H9 (cell line): ENCODE results near the gene EXOC3. TPM values are rescaled to one million over a fixed set of nuclear protein-coding genes. Genes with fewer than 3 reads are reported as not detected.

ENCODE experiments used
- DNase-seq: peaks from one replicate; pipeline ENCODE4 v3.0.0-alpha.2; 2017
- H2AFZ ChIP-seq: one replicate; pipeline ENCODE4 v1.6.1; 2013; ENCODE audit warnings: mild to moderate bottlenecking, low read length, control low read depth, moderate library complexity
- H2AK5ac ChIP-seq: 2 replicates; pipeline ENCODE4 v1.6.1; 2013; ENCODE audit warnings: low read length, control low read depth, mixed read lengths; ENCODE audit not compliant: insufficient read length
- H2BK120ac ChIP-seq: one replicate; pipeline ENCODE4 v1.6.1; 2013; ENCODE audit warnings: low read depth, mild to moderate bottlenecking, low read length, control low read depth, inconsistent platforms; ENCODE audit not compliant: poor library complexity, severe bottlenecking
- H2BK12ac ChIP-seq: 2 replicates; pipeline ENCODE4 v1.6.1; 2013; ENCODE audit warnings: low read length, control low read depth, mixed read lengths, low read depth; ENCODE audit not compliant: insufficient read length
- H2BK15ac ChIP-seq: 2 replicates; pipeline ENCODE4 v1.6.1; 2013; ENCODE audit warnings: low read depth, low read length, control low read depth
- H2BK20ac ChIP-seq: one replicate; pipeline ENCODE4 v1.6.1; 2013; ENCODE audit warnings: low read depth, mild to moderate bottlenecking, low read length, control low read depth, inconsistent platforms; ENCODE audit not compliant: poor library complexity, severe bottlenecking
- H2BK5ac ChIP-seq: 2 replicates; pipeline ENCODE4 v1.6.1; 2013; ENCODE audit warnings: low read length, control low read depth, mixed read lengths; ENCODE audit not compliant: insufficient read length
- H3K14ac ChIP-seq: 2 replicates; pipeline ENCODE4 v1.6.1; 2013; ENCODE audit warnings: low read length, control low read depth; ENCODE audit not compliant: insufficient read depth
- H3K18ac ChIP-seq: 2 replicates; pipeline ENCODE4 v1.6.1; 2013; ENCODE audit warnings: low read depth, mild to moderate bottlenecking, mixed read lengths, low read length, control low read depth; ENCODE audit not compliant: insufficient read length
- H3K23ac ChIP-seq: 2 replicates; pipeline ENCODE4 v1.6.1; 2013; ENCODE audit warnings: low read length, control low read depth, mixed read lengths, low read depth; ENCODE audit not compliant: insufficient read length
- H3K23me2 ChIP-seq: 2 replicates; pipeline ENCODE4 v1.6.1; 2013; ENCODE audit warnings: low read depth, mild to moderate bottlenecking, mixed read lengths, low read length, control low read depth; ENCODE audit not compliant: insufficient read length, poor library complexity, severe bottlenecking
- H3K27ac ChIP-seq: 2 replicates; pipeline ENCODE4 v1.5.1; 2013; ENCODE audit warnings: low read length, control low read depth, mixed read lengths, low read depth; ENCODE audit not compliant: insufficient read length
- H3K27me3 ChIP-seq: 2 replicates; pipeline ENCODE4 v1.6.1; 2013; ENCODE audit warnings: low read length, control low read depth, inconsistent platforms; ENCODE audit not compliant: insufficient read depth
- H3K4ac ChIP-seq: 2 replicates; pipeline ENCODE4 v1.6.1; 2013; ENCODE audit warnings: low read depth, mild to moderate bottlenecking, control low read depth, inconsistent platforms, low read length, moderate library complexity
- H3K4me1 ChIP-seq: 2 replicates; pipeline ENCODE4 v1.6.1; 2013; ENCODE audit warnings: low read length, control low read depth, inconsistent platforms; ENCODE audit not compliant: insufficient read depth
- H3K4me2 ChIP-seq: 2 replicates; pipeline ENCODE4 v1.6.1; 2013; ENCODE audit warnings: low read length, control low read depth, mixed read lengths; ENCODE audit not compliant: insufficient read length, insufficient read depth
- H3K56ac ChIP-seq: 2 replicates; pipeline ENCODE4 v1.6.1; 2013; ENCODE audit warnings: low read depth, mild to moderate bottlenecking, mixed read lengths, low read length, control low read depth; ENCODE audit not compliant: insufficient read length
- H3K79me1 ChIP-seq: 2 replicates; pipeline ENCODE4 v1.6.1; 2013; ENCODE audit warnings: low read depth, mild to moderate bottlenecking, moderate library complexity, low read length, control low read depth, inconsistent platforms; ENCODE audit not compliant: insufficient read depth, poor library complexity, severe bottlenecking
- H3K79me2 ChIP-seq: 2 replicates; pipeline ENCODE4 v1.6.1; 2013; ENCODE audit warnings: low read length, control low read depth, inconsistent platforms; ENCODE audit not compliant: insufficient read depth
- H3K9ac ChIP-seq: 2 replicates; pipeline ENCODE4 v1.6.1; 2013; ENCODE audit warnings: low read length, control low read depth, mixed read lengths; ENCODE audit not compliant: insufficient read length; ENCODE audit errors: extremely low read depth
- H3K9me3 ChIP-seq: one replicate; pipeline ENCODE4 v1.6.1; 2013; ENCODE audit warnings: low read depth, low read length, inconsistent platforms; ENCODE audit not compliant: control insufficient read depth
- H3T11ph ChIP-seq: one replicate; pipeline ENCODE4 v1.6.1; 2013; ENCODE audit warnings: mild to moderate bottlenecking, low read length, control low read depth, inconsistent platforms
- H4K20me1 ChIP-seq: one replicate; pipeline ENCODE4 v1.6.1; 2013; ENCODE audit not compliant: control insufficient read depth, insufficient read length, insufficient read depth
- H4K5ac ChIP-seq: 2 replicates; pipeline ENCODE4 v1.6.1; 2013; ENCODE audit warnings: low read depth, mild to moderate bottlenecking, mixed read lengths, low read length, control low read depth; ENCODE audit not compliant: insufficient read length
- H4K8ac ChIP-seq: replicated peaks from 2 replicates; pipeline ENCODE4 v1.6.1; 2013; ENCODE audit warnings: low read length, control low read depth, mixed read lengths, low read depth; ENCODE audit not compliant: insufficient read length
- H4K91ac ChIP-seq: 2 replicates; pipeline ENCODE4 v1.6.1; 2013; ENCODE audit warnings: low read depth, mild to moderate bottlenecking, moderate library complexity, mixed read lengths, low read length, control low read depth; ENCODE audit not compliant: insufficient read length
- H3K27ac Mint-ChIP-seq, 3 experiments: 2 replicates in 2 of 3; 3 replicates in 1 of 3; pipeline ENCODE4 v1.8.0; 2020 to 2021; ENCODE audit warnings: mixed read lengths in 3 of 3, mild to moderate bottlenecking in 1 of 3, moderate library complexity in 1 of 3
- H3K27me3 Mint-ChIP-seq: 2 replicates; pipeline ENCODE4 v1.8.0; 2021; ENCODE audit warnings: low read depth, mild to moderate bottlenecking, moderate library complexity, mixed read lengths
- H3K36me3 Mint-ChIP-seq, 3 experiments: 2 replicates in 2 of 3; 3 replicates in 1 of 3; pipeline ENCODE4 v1.8.0; 2020 to 2021; ENCODE audit warnings: low read depth in 3 of 3, mixed read lengths in 3 of 3; ENCODE audit not compliant: insufficient read depth in 1 of 3
- H3K4me1 Mint-ChIP-seq, 2 experiments: 2 replicates each; pipeline ENCODE4 v1.8.0; 2020; ENCODE audit warnings: mixed read lengths in 2 of 2
- H3K4me3 Mint-ChIP-seq, 2 experiments: 2 replicates in 1 of 2; 3 replicates in 1 of 2; pipeline ENCODE4 v1.8.0; 2020 to 2021; ENCODE audit warnings: mild to moderate bottlenecking in 2 of 2, mixed read lengths in 2 of 2, moderate library complexity in 1 of 2
- H3K9me3 Mint-ChIP-seq, 2 experiments: 2 replicates in 1 of 2; 3 replicates in 1 of 2; pipeline ENCODE4 v1.8.0; 2020; ENCODE audit warnings: mild to moderate bottlenecking in 2 of 2, mixed read lengths in 2 of 2, moderate library complexity in 1 of 2
- WGBS: extraction: QIAGEN DNeasy Blood & Tissue Kit; methylation state at CpG from one replicate; pipeline ENCODE4 v1.1.7; 2013; ENCODE audit warnings: missing lambda C conversion rate, low lambda C conversion rate, mixed read lengths; ENCODE audit not compliant: insufficient read length; ENCODE audit errors: extremely low coverage; 5-methylcytosine and 5-hydroxymethylcytosine counted together
- total RNA-seq: library from RNA; stranded (reverse); gene quantifications from 2 replicates; pipeline ENCODE4 v1.2.1, GENCODE V29; 2021
- TF ChIP-seq, protein P1 (sequence below): fragments of 200-600 bp; sonication (generic); conservative IDR thresholded peaks from 3 replicates; pipeline ENCODE4 v1.8.0; 2021; ENCODE audit warnings: antibody characterized with exemption, mild to moderate bottlenecking

The EXOC3 gene
- total RNA-seq, 1 experiment from 2014 or later, result 36.7 TPM

DNA sequence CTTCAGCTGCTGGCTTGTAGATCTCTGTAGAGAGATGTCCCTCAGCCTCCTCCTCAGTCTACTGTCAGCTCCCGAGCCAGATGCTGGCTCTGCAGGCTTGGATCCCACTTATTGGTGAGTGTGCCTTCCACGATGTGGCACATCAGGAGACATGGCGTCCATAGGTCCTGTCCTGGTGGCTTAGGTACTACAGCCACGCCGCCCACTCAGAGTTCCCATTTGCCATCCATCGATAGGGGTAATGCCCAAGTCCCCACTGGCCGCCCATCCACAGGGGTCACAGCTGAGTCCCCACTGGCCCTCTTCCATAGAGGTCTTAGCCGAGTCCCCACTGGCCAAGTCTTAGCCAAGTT lies 17.3 kb downstream of the EXOC3 start:
- Histone ChIP-seq H3K23ac (no peak overlapping the region), H2BK5ac (no peak overlapping the region), H3K4ac (no peak overlapping the region), H2BK20ac (no peak overlapping the region), H4K5ac (no peak overlapping the region), H2BK120ac (no peak overlapping the region), H3K4me2 (no peak overlapping the region), H4K20me1 (no peaks in the 10 kb centered on the region), H3K27me3 (no peaks in the 10 kb centered on the region), H3K18ac (no peak overlapping the region), H3K23me2 (no peaks in the 10 kb centered on the region), H3K56ac (no peak overlapping the region), H2AFZ (no peak overlapping the region), H3K9me3 (no peaks in the 10 kb centered on the region), H4K8ac (no peak overlapping the region), H3K14ac (no peak overlapping the region), H3K79me1 (no peaks in the 10 kb centered on the region), H3K9ac (no peak overlapping the region), H3K4me1 (no peaks in the 10 kb centered on the region), H2BK15ac (no peak overlapping the region), H4K91ac (no peak overlapping the region), H3K27ac (no peak overlapping the region), H3K79me2 (no peaks in the 10 kb centered on the region), H2BK12ac (no peak overlapping the region), H2AK5ac (no peak overlapping the region), H3T11ph (no peak overlapping the region)
- TF ChIP-seq, protein P1, sequence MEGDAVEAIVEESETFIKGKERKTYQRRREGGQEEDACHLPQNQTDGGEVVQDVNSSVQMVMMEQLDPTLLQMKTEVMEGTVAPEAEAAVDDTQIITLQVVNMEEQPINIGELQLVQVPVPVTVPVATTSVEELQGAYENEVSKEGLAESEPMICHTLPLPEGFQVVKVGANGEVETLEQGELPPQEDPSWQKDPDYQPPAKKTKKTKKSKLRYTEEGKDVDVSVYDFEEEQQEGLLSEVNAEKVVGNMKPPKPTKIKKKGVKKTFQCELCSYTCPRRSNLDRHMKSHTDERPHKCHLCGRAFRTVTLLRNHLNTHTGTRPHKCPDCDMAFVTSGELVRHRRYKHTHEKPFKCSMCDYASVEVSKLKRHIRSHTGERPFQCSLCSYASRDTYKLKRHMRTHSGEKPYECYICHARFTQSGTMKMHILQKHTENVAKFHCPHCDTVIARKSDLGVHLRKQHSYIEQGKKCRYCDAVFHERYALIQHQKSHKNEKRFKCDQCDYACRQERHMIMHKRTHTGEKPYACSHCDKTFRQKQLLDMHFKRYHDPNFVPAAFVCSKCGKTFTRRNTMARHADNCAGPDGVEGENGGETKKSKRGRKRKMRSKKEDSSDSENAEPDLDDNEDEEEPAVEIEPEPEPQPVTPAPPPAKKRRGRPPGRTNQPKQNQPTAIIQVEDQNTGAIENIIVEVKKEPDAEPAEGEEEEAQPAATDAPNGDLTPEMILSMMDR, result no peak
- peaks cover 20 to 69% (median 55%) of the 10 kb centered on the region in 3 experiments; a peak in 6 of 7 replicates for H3K36me3 Mint-ChIP-seq
- H3K4me1 Mint-ChIP-seq, result peaks cover under 1 to 1% of the 10 kb centered on the region in 2 experiments; a peak in 2 of 4 replicates
- no peaks in the 10 kb centered on the region for H3K9me3 Mint-ChIP-seq
- DNase-seq, result peak; percentile 8
- H3K27ac Mint-ChIP-seq, result no peak overlapping the region; a peak in 1 of 7 replicates
- no CpG with 5 or more reads among the region's 8 CpGs for WGBS
- no peaks in the 10 kb centered on the region for H3K27me3 Mint-ChIP-seq
- no peak overlapping the region; a peak in 1 of 5 replicates for H3K4me3 Mint-ChIP-seq
